ENCODE measurements around the gene AGBL2. TPM values are rescaled to one million over a fixed set of nuclear protein-coding genes. Genes with fewer than 3 reads are reported as not detected.

AGBL2 gene
- total and polyA plus RNA-seq, 2 of the 8 experiments (the other 6 are each of a cell fraction or from before 2014, with no cell fraction given): 2.1 to 6.5 TPM

GRCh38 chr11:47667135-47667534 is 48.0 kb downstream of the AGBL2 start:
- Histone ChIP-seq H3K36me3 (ENCODE audit: control insufficient read depth in 2 of 4, insufficient read depth in 4 of 4, low read length in 3 of 4) (no peaks in the 10 kb centered on the region), H2AFZ (ENCODE audit: low read length) (no peak overlapping the region), H3K4ac (replicated peaks; ENCODE audit: insufficient read length, low read depth, low read length) (no peak overlapping the region), H3K9me3 (ENCODE audit: insufficient read depth in 2 of 2, low read depth in 1 of 2, low read length in 1 of 2) (no peaks in the 10 kb centered on the region), H3K79me2 (ENCODE audit: control insufficient read depth in 1 of 2, insufficient read depth in 2 of 2, low read length in 2 of 2) (no peaks in the 10 kb centered on the region), H3K23me2 (ENCODE audit: low read depth, low read length) (no peaks in the 10 kb centered on the region), H4K20me1 (replicated peaks in 1 of 2; ENCODE audit: control insufficient read depth in 1 of 2, insufficient read depth in 2 of 2, low read length in 2 of 2) (no peaks in the 10 kb centered on the region), H4K8ac (ENCODE audit: extremely low read depth, insufficient read depth, low read length) (no peak overlapping the region), H3K4me2 (ENCODE audit: insufficient read depth in 1 of 2, low read depth in 2 of 2, low read length in 2 of 2) (no peak overlapping the region), H3K4me3 (ENCODE audit: extremely low read depth in 1 of 4, insufficient read depth in 2 of 4, low read depth in 3 of 4, low read length in 4 of 4) (no peak overlapping the region), H2BK12ac (ENCODE audit: low read depth, low read length) (no peak overlapping the region), H4K91ac (replicated peaks; ENCODE audit: insufficient read length, low read length) (no peak overlapping the region), H2BK120ac (replicated peaks; ENCODE audit: low read depth, low read length) (no peak overlapping the region), H3K14ac (ENCODE audit: insufficient read length) (no peak overlapping the region), H3K4me1 (replicated peaks in 1 of 4; ENCODE audit: control insufficient read depth in 3 of 4, insufficient read depth in 4 of 4, low read length in 3 of 4) (no peaks in the 10 kb centered on the region), H2BK20ac (ENCODE audit: low read length) (no peak overlapping the region), H3K27ac (ENCODE audit: low read depth, low read length) (no peak overlapping the region), H2BK5ac (ENCODE audit: low read depth, low read length) (no peak overlapping the region), H3K56ac (replicated peaks; ENCODE audit: insufficient read length, low read depth, low read length) (no peak overlapping the region), H2BK15ac (ENCODE audit: low read length) (no peak overlapping the region), H3K9ac (replicated peaks in 1 of 4; ENCODE audit: extremely low read depth in 1 of 4, low read depth in 3 of 4, low read length in 3 of 4) (no peak overlapping the region), H3K18ac (ENCODE audit: extremely low read depth, low read length) (no peak overlapping the region), H3K27me3 (replicated peaks in 1 of 4; ENCODE audit: control insufficient read depth in 3 of 4, extremely low read depth in 1 of 4, insufficient read depth in 3 of 4, low read length in 3 of 4) (no peaks in the 10 kb centered on the region), H4K5ac (ENCODE audit: insufficient read length, low read depth, low read length) (no peak overlapping the region), H2AK5ac (ENCODE audit: low read depth, low read length) (no peak overlapping the region), H3K23ac (ENCODE audit: insufficient read length) (no peak overlapping the region), H3K79me1 (ENCODE audit: low read depth, low read length) (no peaks in the 10 kb centered on the region)
- DNase-seq (ENCODE audit: low read depth in 1 of 2, low spot score in 2 of 2) (no peak), FAIRE-seq (no peak)
- POLR2A ChIA-PET (ENCODE audit: partially characterized antibody): no interaction called here
- CTCF ChIA-PET (ENCODE audit: partially characterized antibody): no interaction called here
- 83% methylated on average over 4 of the region's 4 CpGs; no CpG with 5 or more reads in 1 of the 2 experiments for WGBS, 2 experiments (ENCODE audit: extremely low coverage in 1 of 2, insufficient coverage in 1 of 2, insufficient read length in 1 of 2, insufficient replicate concordance in 2 of 2, low coverage in 1 of 2, low lambda C conversion rate in 2 of 2, missing lambda C conversion rate in 1 of 2)
- no peak for TF ChIP-seq GTF2F1 (IDR thresholded peaks at IDR 0.05; ENCODE audit: borderline replicate concordance, low read depth, low read length)
- no peak for TF ChIP-seq POU5F1 (IDR thresholded peaks at IDR 0.05; ENCODE audit: low read depth, low read length)
- TF ChIP-seq RXRA (IDR thresholded peaks at IDR 0.05; ENCODE audit: insufficient read depth, low read depth, low read length): no peak
- no peak for TF ChIP-seq CHD1 (IDR thresholded peaks at IDR 0.05; ENCODE audit: low read depth, low read length)
- TF ChIP-seq TBP (IDR thresholded peaks at IDR 0.05; ENCODE audit: low read depth, low read length): no peak
- no peak for TF ChIP-seq EP300 (IDR thresholded peaks at IDR 0.05; ENCODE audit: borderline replicate concordance in 1 of 2, low read depth in 2 of 2, low read length in 2 of 2)
- no peak for TF ChIP-seq POLR2AphosphoS5 (IDR thresholded peaks at IDR 0.05; ENCODE audit: low read depth, low read length)
- TF ChIP-seq CHD2 (IDR thresholded peaks at IDR 0.05; ENCODE audit: low read length): no peak
- TF ChIP-seq GABPA (IDR thresholded peaks at IDR 0.05; ENCODE audit: borderline replicate concordance, insufficient read depth, low read length): no peak
- TF ChIP-seq RFX5 (IDR thresholded peaks at IDR 0.05; ENCODE audit: borderline replicate concordance, low read depth, low read length): no peak
- no peak for TF ChIP-seq BCL11A (IDR thresholded peaks at IDR 0.05; ENCODE audit: low read depth in 2 of 2, low read length in 2 of 2)
- TF ChIP-seq ATF2 (IDR thresholded peaks at IDR 0.05; ENCODE audit: low read length): no peak

Data from H1 (cell line).